ENCODE measurements around the gene MAN1A1.

- TF ChIP-seq NFIC (IDR thresholded peaks at IDR 0.05) (no peak), EP300 (IDR thresholded peaks at IDR 0.05; ENCODE audit: borderline replicate concordance) (no peak), ZBTB7A (IDR thresholded peaks at IDR 0.05; ENCODE audit: low read depth) (no peak), TAF1 (IDR thresholded peaks at IDR 0.05; ENCODE audit: low read depth) (no peak), FOXM1 (IDR thresholded peaks at IDR 0.05; ENCODE audit: borderline replicate concordance, low read depth) (no peak)
Measured at GRCh38 chr6:119247504-119247903, 102.1 kb downstream of the MAN1A1 start.

Data from Ishikawa (cell line).